ENCODE measurements around the gene BTN3A1.

BTN3A1 gene

GRCh38 chr6:26360451-26361416, 41.3 kb upstream of the BTN3A1 start:
- no peak for TF ChIP-seq CTCF (IDR thresholded peaks at IDR 0.05; ENCODE audit: extremely low read depth, insufficient read depth, missing control alignments)
- in situ Hi-C loops (cut with MboI; ENCODE audit: low pct_unique_long_range_greater_than_20kb, low sequenced_read_pairs, unreplicated experiment) = no loop called here
- no peak for DNase-seq (ENCODE audit: low spot score)

GRCh38 chr6:26361544-26361943, 40.5 kb upstream of the BTN3A1 start:
- DNase-seq (ENCODE audit: low spot score) = no peak
- in situ Hi-C loops (cut with MboI; ENCODE audit: low pct_unique_long_range_greater_than_20kb, low sequenced_read_pairs, unreplicated experiment) = no loop called here
- no peak for TF ChIP-seq CTCF (IDR thresholded peaks at IDR 0.05; ENCODE audit: extremely low read depth, insufficient read depth, missing control alignments)

- no peak for TF ChIP-seq CTCF (IDR thresholded peaks at IDR 0.05; ENCODE audit: extremely low read depth, insufficient read depth, missing control alignments)
- in situ Hi-C loops (cut with MboI; ENCODE audit: low pct_unique_long_range_greater_than_20kb, low sequenced_read_pairs, unreplicated experiment) = no loop called here
- no peak for DNase-seq (ENCODE audit: low spot score)
Measured at GRCh38 chr6:26362093-26362835, 39.8 kb upstream of the BTN3A1 start.

GRCh38 chr6:26362836-26363220, 39.2 kb upstream of the BTN3A1 start:
- no peak for DNase-seq (ENCODE audit: low spot score)
- in situ Hi-C loops (cut with MboI; ENCODE audit: low pct_unique_long_range_greater_than_20kb, low sequenced_read_pairs, unreplicated experiment) = no loop called here
- TF ChIP-seq CTCF (IDR thresholded peaks at IDR 0.05; ENCODE audit: extremely low read depth, insufficient read depth, missing control alignments) = no peak

GRCh38 chr6:26363882-26364701, 38.0 kb upstream of the BTN3A1 start:
- in situ Hi-C loops (cut with MboI; ENCODE audit: low pct_unique_long_range_greater_than_20kb, low sequenced_read_pairs, unreplicated experiment) = no loop called here
- DNase-seq (ENCODE audit: low spot score) = no peak
- TF ChIP-seq CTCF (IDR thresholded peaks at IDR 0.05; ENCODE audit: extremely low read depth, insufficient read depth, missing control alignments) = no peak

GRCh38 chr6:26365633-26365995, 36.5 kb upstream of the BTN3A1 start:
- in situ Hi-C loops (cut with MboI; ENCODE audit: low pct_unique_long_range_greater_than_20kb, low sequenced_read_pairs, unreplicated experiment) = no loop called here
- no peak for TF ChIP-seq CTCF (IDR thresholded peaks at IDR 0.05; ENCODE audit: extremely low read depth, insufficient read depth, missing control alignments)

More at GRCh38 chr6:26365633-26365995, 36.5 kb upstream of the BTN3A1 start:
- no peak for DNase-seq (ENCODE audit: low spot score)

Data from GM13977 (cell line).